ENCODE data around the gene CSNK1G1.
"Not testable (repeated sequence)": the region's sequence is repeated elsewhere in the genome, so short reads cannot be mapped to it uniquely, and the experiment has no call there.

Gene CSNK1G1

DNA sequence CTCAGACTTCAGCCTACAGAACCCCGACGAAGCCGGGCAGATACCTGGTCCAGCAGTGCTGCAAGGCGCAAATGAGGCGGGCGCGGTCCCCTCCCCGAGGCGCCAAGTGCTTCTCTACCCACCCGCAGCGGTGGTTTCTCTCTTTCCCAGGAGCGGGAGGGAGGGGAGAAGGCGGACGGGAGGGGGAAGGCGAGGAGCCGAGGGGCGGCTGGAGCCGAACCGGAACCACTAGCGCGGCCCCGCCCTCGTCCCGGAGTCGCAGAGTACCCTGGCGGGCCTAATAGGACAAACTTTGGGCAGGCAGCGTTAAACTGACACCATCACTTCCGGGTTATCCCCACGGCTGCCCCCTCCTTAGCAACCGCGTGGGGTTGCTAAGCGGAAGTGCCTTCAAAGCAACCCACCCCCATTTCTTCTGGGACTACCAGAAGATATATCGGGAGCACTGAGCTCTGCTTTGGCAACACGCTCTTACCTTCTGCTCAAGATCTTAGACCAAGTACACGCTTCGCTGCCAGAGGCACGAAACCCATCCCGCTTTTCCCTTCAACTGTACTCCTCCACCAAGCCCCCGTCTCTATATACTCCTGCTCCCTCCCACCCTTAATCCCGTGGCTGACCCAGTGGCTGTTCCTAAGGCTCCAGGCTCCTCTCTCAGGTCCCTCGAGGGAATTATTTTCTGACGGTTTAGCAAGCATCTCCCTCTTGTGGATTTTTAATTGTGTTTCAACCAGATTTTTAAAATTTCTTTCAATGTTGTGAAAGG is at the start of gene CSNK1G1:
Gene CSNK1G1, minus strand, starts transcription at position 230 of the 766 bp plus-strand sequence. CDS start 55,674 bp downstream, outside the sequence.
- peak; percentile 84 to 92 for DNase-seq (ENCODE audit: extremely low read depth in 1 of 2, low read depth in 1 of 2)

DNA sequence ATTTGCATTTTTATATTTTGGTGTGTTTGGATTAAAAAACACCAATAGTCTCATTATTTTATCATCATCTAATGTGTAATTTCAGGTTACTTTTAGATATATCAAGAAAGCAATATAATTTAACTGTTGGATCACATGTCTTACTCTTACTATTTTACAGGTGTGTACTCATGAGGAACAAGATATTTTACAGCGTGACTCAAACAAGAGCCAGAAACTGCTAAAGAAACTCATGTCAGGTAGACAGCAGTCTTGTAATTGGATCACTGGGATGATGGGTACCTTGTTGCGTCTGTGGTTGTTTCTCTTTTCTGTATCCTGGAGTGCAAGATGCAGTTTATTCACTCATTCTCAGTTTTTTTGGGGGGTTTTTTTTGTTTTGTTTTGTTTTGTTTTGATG is 44.6 kb upstream of the CSNK1G1 start:
- DNase-seq (ENCODE audit: extremely low read depth in 1 of 2, low read depth in 1 of 2): no peak

DNA sequence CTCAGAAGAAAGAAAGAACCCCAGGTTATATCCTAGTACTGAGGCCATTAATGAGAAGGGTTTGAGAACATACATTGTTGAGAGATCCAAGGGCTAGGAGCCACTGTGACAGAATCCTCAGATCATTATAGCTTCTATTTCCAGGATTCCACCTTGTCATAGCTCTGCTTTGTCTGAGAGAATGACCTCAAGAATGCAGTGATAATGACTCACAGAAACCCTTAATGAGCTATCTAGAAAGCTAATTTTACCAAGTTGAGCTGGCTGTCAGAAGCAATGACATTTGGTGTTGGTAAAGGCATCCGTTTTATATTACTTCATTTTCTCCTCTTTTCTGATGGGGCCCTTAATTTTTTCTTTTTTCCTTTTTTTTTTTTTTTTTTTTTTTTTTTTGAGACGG is 42.6 kb upstream of the CSNK1G1 start:
- DNase-seq (ENCODE audit: extremely low read depth in 1 of 2, low read depth in 1 of 2): no peak

DNA sequence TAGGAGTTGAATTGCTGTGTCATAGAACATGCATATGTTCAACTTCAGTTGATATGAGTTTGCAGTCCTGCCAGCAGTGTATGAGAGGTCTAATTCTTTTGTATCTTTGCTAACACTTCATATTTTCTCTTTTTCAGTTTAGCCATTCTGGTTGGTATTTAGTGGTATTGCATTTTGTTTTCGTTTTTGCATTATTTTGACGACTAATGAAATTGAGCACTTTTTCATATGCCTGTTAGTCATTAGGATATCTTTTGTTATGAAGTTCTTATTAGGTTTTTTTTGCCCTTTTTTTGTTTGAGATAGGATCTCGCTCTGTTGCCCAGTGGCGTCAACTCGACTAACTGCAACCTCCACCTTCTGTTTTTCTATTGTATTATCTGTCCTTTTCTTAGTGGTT is 40.8 kb upstream of the CSNK1G1 start:
- no peak for DNase-seq (ENCODE audit: extremely low read depth in 1 of 2, low read depth in 1 of 2)

DNA sequence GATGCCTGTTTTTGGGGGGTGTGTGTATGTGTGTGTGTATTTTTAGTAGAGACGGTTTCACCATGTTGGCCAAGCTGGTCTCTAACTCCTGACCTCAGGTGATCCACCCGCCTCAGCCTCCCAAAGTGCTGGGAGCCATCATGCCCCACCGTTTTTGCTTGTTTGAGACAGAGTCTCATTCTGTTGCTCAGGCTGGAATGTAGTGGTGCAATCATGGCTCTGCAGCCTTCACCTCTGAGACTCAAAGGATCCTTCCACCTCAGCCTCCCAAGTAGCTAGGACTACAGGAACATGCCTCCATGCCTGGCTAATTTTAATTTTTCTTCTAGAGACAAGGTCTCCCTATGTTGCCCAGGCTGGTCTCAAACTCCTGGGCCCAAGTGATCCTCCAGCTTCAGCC is 36.5 kb upstream of the CSNK1G1 start:
- not testable (repeated sequence) for DNase-seq (ENCODE audit: extremely low read depth in 1 of 2, low read depth in 1 of 2)

DNA sequence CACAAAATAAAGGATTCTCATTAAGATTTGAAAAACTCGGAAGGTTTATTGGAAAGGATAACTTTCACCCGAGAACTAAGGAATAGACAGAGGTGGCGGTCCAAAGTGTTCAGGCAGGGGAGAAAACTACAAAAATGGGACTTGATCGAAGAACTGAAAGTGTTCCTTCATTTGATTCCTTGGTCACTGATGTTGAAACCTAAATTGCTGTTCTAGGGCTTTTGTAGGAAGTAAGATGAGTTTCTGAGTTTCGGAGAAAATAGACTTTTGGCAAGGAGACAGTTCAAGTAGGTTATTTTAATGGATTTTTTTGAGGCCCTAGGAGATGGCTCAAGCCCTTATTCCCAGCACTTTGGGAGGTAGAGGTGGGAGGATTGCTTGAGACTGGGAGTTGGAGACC is 33.1 kb upstream of the CSNK1G1 start:
- DNase-seq (ENCODE audit: extremely low read depth in 1 of 2, low read depth in 1 of 2): no peak

DNA sequence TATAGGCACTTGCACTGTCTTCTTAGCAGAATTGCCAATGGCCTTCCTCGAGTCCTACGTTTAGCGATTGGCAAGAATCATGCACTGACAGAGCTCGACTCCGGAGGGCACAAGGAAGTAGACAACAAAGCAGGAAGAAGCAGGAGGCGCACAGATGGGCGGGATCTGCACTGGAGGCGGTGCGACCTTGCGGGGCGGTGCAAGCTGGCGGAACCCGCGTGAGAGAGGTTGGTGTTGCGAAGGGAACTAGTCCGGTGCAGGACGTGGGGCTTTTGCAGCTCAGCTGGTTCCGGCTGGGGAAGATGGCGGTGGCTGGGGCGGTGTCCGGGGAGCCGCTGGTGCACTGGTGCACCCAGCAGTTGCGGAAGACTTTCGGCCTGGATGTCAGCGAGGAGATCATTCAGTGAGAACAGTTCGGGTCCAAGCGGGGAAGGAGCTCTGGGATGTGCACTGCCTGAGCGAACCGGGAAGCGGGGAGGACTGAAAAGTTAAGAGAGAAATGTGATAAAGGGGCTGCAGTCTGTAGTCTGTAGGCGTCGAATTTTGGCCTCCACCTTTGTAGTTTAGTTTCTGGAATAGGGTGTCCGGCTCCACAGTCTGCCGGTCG is 31.7 kb upstream of the CSNK1G1 start, which contains the start of gene TRIP4:
Gene TRIP4, plus strand, starts transcription at position 275 of the 607 bp plus-strand sequence. Its CDS starts 28 bp downstream, at position 303.
- peak; percentile 93 to 96 for DNase-seq (ENCODE audit: extremely low read depth in 1 of 2, low read depth in 1 of 2)

DNA sequence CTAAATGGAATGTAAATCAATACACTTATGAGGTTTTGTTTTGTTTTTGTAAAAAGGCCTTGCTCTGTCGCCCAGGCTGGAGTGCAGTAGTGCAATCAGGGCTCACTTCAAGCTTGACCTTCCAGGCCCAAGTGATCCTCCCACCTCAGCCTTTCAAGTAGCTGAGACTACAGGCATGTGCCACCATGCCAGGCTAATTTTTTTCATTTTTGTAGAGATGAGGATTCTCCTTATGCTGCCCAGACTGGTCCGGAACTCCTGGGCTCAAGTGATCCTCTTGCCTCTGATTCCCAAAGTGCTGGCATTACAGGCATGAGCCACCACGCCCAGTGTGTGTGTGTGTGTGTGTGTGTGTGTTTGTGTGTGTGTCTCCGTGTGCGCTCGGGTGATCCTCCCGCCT is 30.3 kb upstream of the CSNK1G1 start:
- no peak for DNase-seq (ENCODE audit: extremely low read depth in 1 of 2, low read depth in 1 of 2)

DNA sequence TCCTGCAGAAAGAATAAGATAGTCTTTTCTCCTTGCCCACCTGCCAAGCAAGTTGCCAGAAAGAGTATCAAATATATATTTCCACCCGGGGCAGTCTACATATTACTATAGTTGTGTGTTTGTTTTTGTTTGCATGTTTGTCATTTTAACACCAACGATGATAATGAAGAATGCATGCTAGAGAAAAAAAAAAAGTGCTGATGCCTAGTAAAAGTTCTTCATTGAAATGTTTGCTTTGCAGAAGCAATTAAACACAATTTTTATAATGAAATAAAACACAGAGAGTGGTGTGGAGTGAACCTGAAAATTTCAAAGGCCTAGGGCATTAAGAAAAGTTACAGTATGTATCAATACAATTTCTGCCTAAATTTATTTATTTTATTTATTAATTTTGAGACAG is 27.8 kb upstream of the CSNK1G1 start:
- DNase-seq (ENCODE audit: extremely low read depth in 1 of 2, low read depth in 1 of 2): no peak

DNA sequence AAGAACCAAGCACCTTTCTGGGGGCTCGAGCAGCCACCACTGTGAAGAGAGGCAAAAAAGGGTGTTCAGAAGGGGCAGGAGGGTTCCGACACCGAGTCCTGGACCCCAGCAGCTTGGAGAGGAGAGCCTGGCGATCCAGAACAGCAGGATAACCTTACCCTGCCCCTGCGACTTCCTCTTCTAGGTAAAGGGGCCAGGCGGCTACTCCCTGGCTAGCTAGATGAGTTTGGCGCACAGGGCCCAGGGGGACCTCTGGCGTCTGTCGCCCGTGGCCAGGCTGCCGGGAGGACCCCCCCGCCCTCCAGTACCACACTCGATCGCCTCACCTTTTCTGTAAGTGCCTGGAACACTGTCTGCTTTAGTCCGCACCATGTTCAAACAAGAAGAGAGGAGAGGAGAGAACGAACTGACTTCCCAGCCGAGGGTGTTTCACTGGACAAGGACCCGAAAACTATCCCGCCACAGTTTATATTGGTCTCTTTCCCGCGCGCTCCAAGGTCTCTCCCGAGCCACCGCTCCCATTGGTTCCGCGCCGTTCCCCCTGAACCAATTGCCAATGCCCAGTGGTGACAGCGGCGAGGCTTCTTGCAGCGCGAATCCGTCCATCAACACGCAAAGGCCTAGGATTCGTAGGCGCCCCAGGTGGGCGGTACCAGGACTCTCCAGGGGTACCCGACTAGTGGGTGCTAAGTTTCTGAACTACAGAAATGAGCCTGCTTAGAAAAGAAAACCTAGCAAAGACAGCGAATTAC is 25.2 kb upstream of the CSNK1G1 start, which contains the start of gene PCLAF:
Gene PCLAF, minus strand, starts transcription at position 442 of the 752 bp plus-strand sequence. Its CDS starts 70 bp downstream, at position 372.
- peak; percentile 90 to 97 for DNase-seq (ENCODE audit: extremely low read depth in 1 of 2, low read depth in 1 of 2)

DNA sequence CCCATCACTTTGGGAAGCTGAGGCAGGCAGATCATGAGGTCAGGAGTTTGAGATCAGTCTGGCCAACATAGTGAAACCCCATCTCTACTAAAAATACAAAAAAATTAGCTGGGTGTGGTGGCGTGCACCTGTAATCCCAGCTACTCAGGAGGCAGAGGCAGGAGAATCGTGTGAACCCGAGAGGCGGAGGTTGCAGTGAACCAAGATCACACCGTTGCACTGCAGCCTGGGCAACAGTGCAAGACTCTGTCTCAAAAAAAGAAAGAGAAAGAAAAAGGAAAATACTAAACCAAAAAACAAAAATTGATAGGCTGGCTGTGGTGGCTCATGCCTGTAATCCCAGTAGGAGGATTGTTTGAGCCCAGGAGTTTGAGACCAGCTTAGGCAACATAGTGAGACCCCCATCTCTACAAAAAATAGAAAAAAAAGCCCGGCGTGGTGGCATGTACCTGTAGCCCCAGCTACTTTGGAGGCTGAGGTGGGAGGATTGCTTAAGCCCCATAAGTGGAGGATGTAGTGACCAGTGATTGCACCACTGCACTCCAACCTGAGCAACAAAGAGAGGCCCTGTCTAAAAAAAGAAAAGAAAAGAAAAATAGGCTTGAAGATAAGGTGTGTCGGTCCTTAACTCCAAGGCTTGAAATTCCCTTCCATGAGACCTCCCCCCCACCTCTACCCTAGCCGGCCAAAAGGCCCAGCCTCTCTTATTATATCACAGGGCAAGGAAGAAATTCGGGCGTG is 24.3 kb upstream of the CSNK1G1 start:
- DNase-seq (ENCODE audit: extremely low read depth in 1 of 2, low read depth in 1 of 2): not testable (repeated sequence)

DNA sequence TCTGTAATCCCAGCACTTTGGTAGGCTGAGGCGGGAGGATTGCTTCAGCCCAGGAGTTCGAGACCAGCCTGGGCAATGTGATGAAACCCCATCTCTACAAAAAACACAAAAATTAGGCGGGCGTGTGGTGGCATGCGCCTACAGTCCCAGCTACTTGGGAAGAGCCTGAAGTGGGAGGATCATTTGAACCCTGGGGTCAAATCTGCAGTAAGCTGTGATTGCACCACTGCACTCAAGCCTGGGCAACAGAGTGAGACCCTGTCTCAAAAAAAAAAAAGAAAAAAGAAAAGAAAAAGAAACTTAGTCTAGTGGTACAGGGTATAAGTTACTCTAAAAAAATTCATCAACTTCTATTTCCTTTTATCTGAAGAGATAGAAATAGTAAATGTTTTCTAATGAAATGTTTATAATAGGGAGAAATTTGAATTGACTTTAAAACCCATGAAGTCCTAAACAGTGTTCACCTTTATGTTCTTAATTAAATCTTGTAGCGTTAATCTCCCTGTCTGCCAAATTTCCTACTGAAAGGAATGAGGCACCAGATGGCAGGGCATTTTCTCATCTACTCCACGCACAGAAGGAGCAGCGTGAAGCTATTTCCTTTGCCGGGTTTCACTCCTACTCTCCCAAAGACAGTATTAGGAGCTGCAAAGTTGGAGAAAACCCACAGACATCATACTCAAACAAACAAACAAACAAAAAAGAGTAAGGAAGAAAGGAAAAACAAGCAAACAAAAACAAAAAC is 23.4 kb upstream of the CSNK1G1 start:
- DNase-seq (ENCODE audit: extremely low read depth in 1 of 2, low read depth in 1 of 2): no peak

DNA sequence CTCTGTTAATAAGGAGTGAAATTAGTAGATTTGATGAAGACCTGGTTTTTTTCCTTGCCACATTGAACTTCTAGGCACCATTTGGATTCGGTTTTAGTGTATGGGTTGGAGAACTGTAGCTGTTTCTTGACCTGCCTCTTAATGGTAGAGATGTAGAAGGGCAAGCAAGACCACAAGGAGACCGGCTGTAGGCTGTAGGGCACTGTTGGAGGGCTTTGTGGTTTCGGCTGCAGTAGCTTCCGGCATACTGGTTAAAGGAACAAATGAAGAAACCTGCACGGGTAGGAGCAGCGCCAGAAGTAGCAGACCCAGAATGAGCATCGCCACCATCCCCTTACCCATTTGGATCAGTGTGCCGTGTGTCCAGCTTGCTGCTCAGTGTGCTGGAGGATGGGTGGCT is 17.4 kb upstream of the CSNK1G1 start:
- DNase-seq (ENCODE audit: extremely low read depth in 1 of 2, low read depth in 1 of 2): no peak

DNA sequence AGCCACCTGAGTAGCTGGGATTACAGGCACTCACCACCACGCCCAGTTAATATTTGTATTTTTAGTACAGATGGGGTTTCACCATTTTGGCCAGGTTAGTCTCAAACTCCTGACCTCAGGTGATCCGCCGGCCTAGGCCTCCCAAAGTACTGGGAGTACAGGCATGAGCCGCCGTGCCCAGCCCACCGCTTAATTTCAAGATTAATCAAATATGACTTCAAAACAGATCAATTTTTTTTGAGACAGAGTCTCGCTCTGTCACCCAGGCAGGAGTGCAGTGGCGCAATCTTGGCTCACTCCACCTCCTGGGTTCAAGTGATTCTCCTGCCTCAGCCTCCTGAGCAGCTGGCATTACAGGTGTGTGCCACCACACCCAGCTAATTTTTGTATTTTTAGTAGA is 15.4 kb upstream of the CSNK1G1 start:
- not testable (repeated sequence) for DNase-seq (ENCODE audit: extremely low read depth in 1 of 2, low read depth in 1 of 2)

DNA sequence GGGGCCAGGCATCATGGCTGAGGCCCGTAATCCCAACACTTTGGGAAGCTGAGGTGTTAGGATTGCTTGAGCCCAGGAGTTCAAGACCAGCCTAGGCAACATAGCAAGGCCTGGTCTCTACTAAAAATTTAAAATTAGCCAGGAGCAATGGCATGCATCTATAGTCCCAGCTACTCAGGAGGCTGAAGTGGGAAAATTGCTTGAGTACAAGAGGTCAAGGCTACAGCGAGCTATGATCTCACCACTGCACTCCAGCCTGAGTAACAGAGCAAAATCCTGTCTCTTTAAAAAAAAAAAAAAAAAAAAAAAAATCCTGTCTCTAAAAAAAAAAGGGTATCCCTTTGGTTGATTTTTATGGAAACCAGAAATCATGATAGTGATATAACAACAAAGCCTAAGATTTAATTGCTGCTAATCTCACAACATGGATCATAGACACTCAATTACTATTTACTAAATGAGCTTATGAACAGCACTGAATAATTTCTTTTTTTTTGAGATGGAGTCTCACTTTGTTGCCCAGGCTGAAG is 13.2 kb upstream of the CSNK1G1 start:
- DNase-seq (ENCODE audit: extremely low read depth in 1 of 2, low read depth in 1 of 2): no peak

DNA sequence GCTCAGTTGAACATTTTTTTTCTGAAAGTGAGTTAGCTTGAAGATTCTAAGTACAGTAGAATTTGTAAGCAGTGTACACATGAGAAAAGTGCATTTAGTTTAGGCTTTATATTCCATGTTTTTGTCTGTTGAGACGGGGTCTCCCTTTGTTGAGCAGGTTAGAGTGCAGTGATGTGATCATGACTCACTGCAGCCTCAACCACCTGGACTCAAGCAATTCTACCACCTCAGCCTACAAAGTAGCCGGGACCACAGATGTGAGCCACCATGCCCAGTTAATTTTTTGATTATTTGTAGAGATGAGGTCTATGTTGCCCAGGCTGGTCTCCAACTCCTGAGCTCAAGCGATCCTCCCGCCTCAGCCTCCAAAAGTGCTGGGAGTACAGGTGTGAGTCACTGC is 5.3 kb upstream of the CSNK1G1 start:
- no peak for DNase-seq (ENCODE audit: extremely low read depth in 1 of 2, low read depth in 1 of 2)

DNA sequence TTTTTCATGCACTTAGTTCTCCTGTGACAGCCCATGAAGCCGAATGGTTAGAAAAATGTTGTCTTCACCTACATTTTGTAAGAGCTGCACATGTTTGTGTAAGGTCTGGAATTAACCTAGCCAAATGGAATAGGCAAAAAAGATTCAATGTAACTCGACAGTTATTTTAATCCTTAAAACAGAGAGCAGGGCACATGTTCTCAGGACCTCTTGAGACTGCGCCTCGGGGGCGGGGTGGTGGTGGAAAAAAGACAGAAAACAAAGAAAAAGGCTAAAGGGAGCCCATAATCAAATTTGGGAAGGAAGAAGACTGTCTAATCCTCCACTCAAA is 702 bp upstream of the CSNK1G1 start:
- DNase-seq (ENCODE audit: extremely low read depth in 1 of 2, low read depth in 1 of 2): no peak

DNA sequence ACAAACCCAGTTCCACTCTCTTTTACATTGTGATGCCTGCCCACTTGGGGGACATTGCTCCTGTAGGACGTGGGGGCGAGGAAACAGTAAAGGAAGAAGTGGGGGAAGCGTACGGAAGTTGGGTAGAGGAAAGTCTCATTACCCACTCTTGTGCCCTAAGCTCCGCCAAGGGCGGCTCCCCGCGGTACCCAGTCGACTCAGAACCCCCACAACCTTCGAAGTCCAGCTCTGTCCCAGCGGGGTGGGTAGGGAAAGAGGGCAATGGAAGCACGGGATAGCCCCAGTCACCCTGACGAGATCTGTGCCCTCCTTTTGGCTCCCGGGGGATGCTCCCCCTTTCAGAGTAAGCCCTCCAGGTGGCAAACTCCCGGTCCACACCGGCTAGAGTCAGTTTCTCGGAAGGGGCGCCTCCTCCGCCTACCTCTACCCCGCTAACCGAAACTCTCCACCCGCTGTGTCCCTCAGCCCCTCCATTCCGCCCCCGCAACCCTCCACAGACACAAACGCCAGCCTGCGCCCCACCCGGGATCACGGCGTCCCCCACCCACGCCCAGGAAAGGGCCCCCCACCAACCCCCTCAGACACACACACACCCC is 527 bp downstream of the CSNK1G1 start:
- peak; percentile 20 for DNase-seq (ENCODE audit: extremely low read depth in 1 of 2, low read depth in 1 of 2)

DNA sequence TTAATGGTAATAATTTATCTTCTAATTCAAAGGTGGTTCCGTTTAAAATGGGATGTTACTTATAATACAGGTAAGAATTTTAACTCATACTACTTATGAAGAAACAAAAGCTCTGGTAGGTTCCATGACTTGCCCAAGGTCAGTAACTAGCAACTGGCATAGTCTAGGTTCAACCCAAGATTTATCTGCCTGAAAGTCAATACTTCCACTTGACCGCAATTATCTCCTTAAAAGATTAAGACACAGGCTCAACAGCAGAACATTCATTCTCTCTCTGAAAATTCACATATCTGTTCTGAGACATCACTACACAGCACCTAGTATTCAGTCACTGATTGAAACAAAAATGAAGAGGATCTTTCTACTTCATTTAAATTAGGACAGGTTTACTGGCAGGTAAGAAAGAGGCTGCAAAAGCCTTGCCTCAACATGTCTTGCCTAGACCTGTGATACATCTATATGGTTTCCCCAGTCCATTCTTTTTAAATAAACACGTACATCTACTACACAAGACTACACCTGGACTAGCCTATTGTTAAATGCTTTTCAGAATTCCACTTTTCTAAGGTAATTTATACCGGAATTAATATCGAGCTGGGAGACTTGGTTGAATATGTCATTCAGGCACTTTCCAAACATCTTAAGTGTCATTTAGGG is 1.2 kb downstream of the CSNK1G1 start:
- no peak for DNase-seq (ENCODE audit: extremely low read depth in 1 of 2, low read depth in 1 of 2)

Measured in stimulated activated CD8-positive, alpha-beta memory T cell treated with anti-CD3 and anti-CD28 coated beads, Interleukin-7, amount 100 ng/mL, for 48 hours (primary cell).